ENCODE data around the gene MFRP.

Gene MFRP

GRCh38 chr11:119380160-119380826 is 33.8 kb upstream of the MFRP start:
- Histone ChIP-seq H3K4me2 (no peak overlapping the region; the same call in 1 of the 2 replicates), H3K36me3 (ENCODE audit: insufficient read depth) (no peaks in the 10 kb centered on the region), H3K27ac (no peak overlapping the region), H3K27me3 (ENCODE audit: insufficient read depth, low read depth) (no peaks in the 10 kb centered on the region), H3K9ac (no peak overlapping the region), H3K4me1 (ENCODE audit: low read depth, poor library complexity, severe bottlenecking) (peaks cover 3% of the 10 kb centered on the region), H2AFZ (ENCODE audit: low read depth) (no peak overlapping the region), H3K79me2 (ENCODE audit: insufficient read depth, low read depth) (no peaks in the 10 kb centered on the region), H3K4me3 (IDR thresholded peaks at IDR 0.05; ENCODE audit: insufficient read depth, low read depth, low read length) (no peak overlapping the region), H4K20me1 (ENCODE audit: insufficient read depth) (no peaks in the 10 kb centered on the region)
- TF ChIP-seq CTCF (conservative IDR thresholded peaks at IDR 0.05; ENCODE audit: low read depth, low read length) = no peak

GRCh38 chr11:119378851-119379465 is 32.5 kb upstream of the MFRP start:
- Histone ChIP-seq H3K4me2 (no peak overlapping the region), H3K27ac (no peak overlapping the region)

GRCh38 chr11:119377961-119378667 is 31.6 kb upstream of the MFRP start:
- H3K36me3 ChIP-seq (ENCODE audit: insufficient read depth) = no peaks in the 10 kb centered on the region
- no peak overlapping the region for H2AFZ ChIP-seq (ENCODE audit: low read depth)
- no peaks in the 10 kb centered on the region for H4K20me1 ChIP-seq (ENCODE audit: insufficient read depth)
- no peak for TF ChIP-seq CTCF (conservative IDR thresholded peaks at IDR 0.05; ENCODE audit: low read depth, low read length)
- H3K4me2 ChIP-seq = no peak overlapping the region
- H3K79me2 ChIP-seq (ENCODE audit: insufficient read depth, low read depth) = no peaks in the 10 kb centered on the region
- H3K4me1 ChIP-seq (ENCODE audit: low read depth, poor library complexity, severe bottlenecking) = peaks cover 3% of the 10 kb centered on the region
- no peak overlapping the region for H3K27ac ChIP-seq
- H3K4me3 ChIP-seq (IDR thresholded peaks at IDR 0.05; ENCODE audit: insufficient read depth, low read depth, low read length) = no peak overlapping the region
- H3K9ac ChIP-seq = no peak overlapping the region
- no peaks in the 10 kb centered on the region for H3K27me3 ChIP-seq (ENCODE audit: insufficient read depth, low read depth)

More at GRCh38 chr11:119378851-119379465, 32.5 kb upstream of the MFRP start:
- no peak overlapping the region for H2AFZ ChIP-seq (ENCODE audit: low read depth)
- no peaks in the 10 kb centered on the region for H3K27me3 ChIP-seq (ENCODE audit: insufficient read depth, low read depth)
- TF ChIP-seq CTCF (conservative IDR thresholded peaks at IDR 0.05; ENCODE audit: low read depth, low read length) = no peak
- no peaks in the 10 kb centered on the region for H4K20me1 ChIP-seq (ENCODE audit: insufficient read depth)
- H3K36me3 ChIP-seq (ENCODE audit: insufficient read depth) = no peaks in the 10 kb centered on the region
- no peak overlapping the region for H3K4me3 ChIP-seq (IDR thresholded peaks at IDR 0.05; ENCODE audit: insufficient read depth, low read depth, low read length)
- no peak overlapping the region for H3K9ac ChIP-seq
- H3K4me1 ChIP-seq (ENCODE audit: low read depth, poor library complexity, severe bottlenecking) = peaks cover 3% of the 10 kb centered on the region
- no peaks in the 10 kb centered on the region for H3K79me2 ChIP-seq (ENCODE audit: insufficient read depth, low read depth)

- Histone ChIP-seq H3K36me3 (ENCODE audit: insufficient read depth) (no peaks in the 10 kb centered on the region), H2AFZ (ENCODE audit: low read depth) (no peak overlapping the region), H3K79me2 (ENCODE audit: insufficient read depth, low read depth) (no peaks in the 10 kb centered on the region), H3K4me1 (ENCODE audit: low read depth, poor library complexity, severe bottlenecking) (peaks cover 2% of the 10 kb centered on the region), H3K9ac (no peak overlapping the region), H3K27ac (no peak overlapping the region), H3K27me3 (ENCODE audit: insufficient read depth, low read depth) (no peaks in the 10 kb centered on the region), H4K20me1 (ENCODE audit: insufficient read depth) (no peaks in the 10 kb centered on the region), H3K4me3 (IDR thresholded peaks at IDR 0.05; ENCODE audit: insufficient read depth, low read depth, low read length) (no peak overlapping the region), H3K4me2 (no peak overlapping the region)
- TF ChIP-seq CTCF (conservative IDR thresholded peaks at IDR 0.05; ENCODE audit: low read depth, low read length) = no peak
These were observed 30.8 kb upstream of the MFRP start for GRCh38 chr11:119377112-119377901.
